GM23248 (cell line): Measurements from ENCODE around the gene MUSK.

ENCODE experiments used
- EZH2 ChIP-seq: fragments of 200-600 bp; sonication (generic); IDR thresholded peaks from 2 replicates; pipeline ENCODE4 v1.6.1; 2018; ENCODE audit warnings: antibody characterized with exemption, mild to moderate bottlenecking; ENCODE audit not compliant: insufficient read depth, poor library complexity, severe bottlenecking
- EZH2phosphoT487 ChIP-seq: fragments of 200-600 bp; sonication (generic); IDR thresholded peaks from 2 replicates; pipeline ENCODE4 v1.6.1; 2018; ENCODE audit warnings: antibody characterized with exemption, moderate library complexity, mild to moderate bottlenecking, low read depth; ENCODE audit not compliant: insufficient read depth

DNA sequence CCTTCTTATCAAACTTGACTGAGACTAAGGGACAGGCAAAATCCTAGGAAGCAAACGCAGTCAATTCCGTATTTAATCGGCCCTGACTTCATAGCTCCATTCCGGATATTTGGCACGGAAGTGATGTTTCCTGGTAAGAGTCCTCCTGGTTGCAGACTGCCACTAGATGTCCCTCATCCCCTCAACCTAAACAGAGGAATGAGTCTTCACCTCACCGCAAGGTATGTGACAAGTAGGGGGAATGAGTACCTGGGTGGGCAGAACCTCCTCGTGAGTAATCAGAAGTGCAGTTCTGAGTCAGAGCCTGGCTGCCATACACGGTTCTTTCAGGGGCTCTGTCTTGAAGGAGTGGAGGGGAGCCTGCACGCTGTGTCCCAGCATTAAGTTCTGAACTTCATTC, 173.6 kb downstream of the MUSK start:
- TF ChIP-seq EZH2 (no peak), EZH2phosphoT487 (no peak)
